ENCODE results near the gene PLCD1.

PLCD1 gene

DNA sequence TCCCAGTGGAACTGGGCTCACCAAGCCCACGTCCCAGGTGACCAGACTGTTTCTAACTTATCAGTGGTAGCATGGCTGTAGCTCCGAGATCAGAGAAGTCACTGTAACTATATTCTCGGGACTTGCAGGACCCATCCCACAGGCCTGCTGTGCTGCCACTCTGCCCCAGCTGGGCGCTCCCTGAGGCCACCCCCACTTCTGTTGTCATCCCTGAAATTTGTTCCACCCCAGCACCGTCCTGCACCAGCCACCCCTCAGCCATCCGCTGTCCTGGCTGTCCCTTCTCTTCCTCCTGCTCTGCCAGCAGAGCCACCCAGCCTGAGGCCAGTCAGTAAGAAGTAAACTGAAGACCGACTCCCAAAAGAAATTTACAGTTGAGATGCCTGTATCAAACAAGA lies 71.9 kb downstream of the PLCD1 start:
- DNase-seq: no peak
